ENCODE measurements around the gene COTL1. TPM values are rescaled to one million over a fixed set of nuclear protein-coding genes. Genes with fewer than 3 reads are reported as not detected.
A peak's percentile ranks its signal among the peaks of the same experiment; 100 is the strongest.

The COTL1 gene
- total RNA-seq, 2 experiments from 2014 or later: 837 to 887 TPM

DNA sequence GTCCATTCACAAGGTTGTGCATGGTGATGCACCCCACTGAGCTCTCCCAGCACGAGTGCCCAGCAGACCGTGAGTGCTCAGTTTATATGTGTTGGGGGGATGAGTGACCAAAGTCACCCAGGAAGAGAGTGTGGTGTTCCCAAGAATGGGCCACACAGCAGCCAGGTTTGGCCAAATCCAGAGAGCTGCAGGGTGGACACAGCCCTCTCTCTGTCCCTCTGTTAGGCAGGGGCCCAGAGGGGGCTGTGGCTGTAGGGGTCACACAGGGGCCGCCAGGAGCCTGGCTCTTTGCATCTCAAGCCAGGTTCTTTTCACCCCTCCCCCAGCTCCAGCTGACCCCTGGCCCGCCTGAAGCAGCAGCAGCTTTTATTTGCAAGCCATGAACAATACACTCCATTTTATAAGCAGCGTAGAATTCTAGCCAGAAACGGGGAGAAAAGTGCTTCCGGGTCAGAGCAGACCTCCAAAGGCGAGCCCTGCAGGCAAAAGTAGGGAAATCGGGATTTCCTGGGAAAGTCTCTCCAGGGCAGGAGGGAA, 13.3 kb downstream of the COTL1 start:
- no peaks in the 10 kb centered on the region for H3K9me3 Mint-ChIP-seq (ENCODE audit: insufficient read depth)
- peaks cover 90% of the 10 kb centered on the region for H3K36me3 Mint-ChIP-seq (ENCODE audit: low read depth)
- CTCF ChIA-PET: no interaction called here
- H3K27ac Mint-ChIP-seq: peak overlapping the region; percentile 92
- DNase-seq (no peak), ATAC-seq (no peak)
- peaks cover 95% of the 10 kb centered on the region for H3K4me1 Mint-ChIP-seq (ENCODE audit: low read depth)
- POLR2A ChIA-PET: no interaction called here
- no peaks in the 10 kb centered on the region for H3K27me3 Mint-ChIP-seq (ENCODE audit: low read depth)
- peak overlapping the region; percentile 64 for H3K4me3 Mint-ChIP-seq

DNA sequence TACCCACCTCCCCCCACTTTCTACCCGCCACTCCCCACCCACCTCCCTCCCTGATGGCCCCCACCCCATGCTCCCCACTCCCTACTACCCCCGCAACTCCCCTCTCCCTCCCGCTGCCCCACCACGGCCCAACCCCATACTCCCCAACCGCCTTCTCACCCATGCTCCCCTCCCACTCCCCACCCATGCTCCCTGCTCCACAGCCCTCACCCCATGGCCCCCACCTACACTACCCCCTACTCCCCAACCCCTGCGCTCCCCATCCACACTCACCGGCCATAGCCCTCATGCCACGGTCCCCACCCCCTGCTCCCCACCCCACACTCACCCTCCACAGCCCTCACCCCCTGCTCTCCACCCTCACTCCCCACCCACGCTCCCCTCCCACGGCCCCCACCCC, 13.9 kb downstream of the COTL1 start:
- CTCF ChIA-PET: no interaction called here
- H3K27ac Mint-ChIP-seq: peak overlapping the region; percentile 92
- no peaks in the 10 kb centered on the region for H3K27me3 Mint-ChIP-seq (ENCODE audit: low read depth)
- H3K36me3 Mint-ChIP-seq (ENCODE audit: low read depth): peaks cover 89% of the 10 kb centered on the region
- DNase-seq: no peak
- no peaks in the 10 kb centered on the region for H3K9me3 Mint-ChIP-seq (ENCODE audit: insufficient read depth)
- no peak for ATAC-seq
- peaks cover 95% of the 10 kb centered on the region for H3K4me1 Mint-ChIP-seq (ENCODE audit: low read depth)
- no peak overlapping the region for H3K4me3 Mint-ChIP-seq
- POLR2A ChIA-PET: no interaction called here

DNA sequence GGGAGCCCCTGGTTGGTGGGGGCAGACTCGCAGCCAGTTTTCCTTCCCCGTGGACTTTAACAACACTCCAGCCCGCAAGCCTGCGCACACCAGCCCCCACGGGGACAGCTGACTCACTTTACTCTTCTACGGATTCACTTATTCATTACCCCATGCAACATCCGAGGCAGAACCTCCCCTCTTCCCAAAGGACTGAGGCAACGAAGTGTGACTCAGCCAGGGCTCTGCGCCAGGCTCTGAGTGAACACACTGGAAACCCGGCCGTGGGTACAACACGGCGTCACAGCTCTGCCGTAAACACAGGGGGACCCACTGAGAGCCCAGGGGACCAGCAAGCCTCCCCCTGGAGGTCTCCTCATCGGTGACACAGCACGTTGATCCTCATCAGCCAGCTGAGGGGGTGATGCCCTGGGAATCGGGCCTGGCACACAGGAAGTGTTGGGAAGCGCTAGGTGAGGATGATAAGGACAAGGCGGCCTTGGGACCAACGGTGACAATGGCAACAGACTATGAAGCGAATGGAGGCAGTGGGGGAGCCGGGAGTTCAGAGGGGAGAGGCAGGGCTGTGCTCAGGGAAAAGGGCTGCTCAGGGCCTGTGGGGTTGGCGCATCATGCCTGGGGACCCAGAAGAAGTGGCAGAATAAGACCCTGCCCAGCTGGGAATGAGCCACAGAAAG, 14.6 kb downstream of the COTL1 start:
- H3K36me3 Mint-ChIP-seq (ENCODE audit: low read depth): peaks cover 84% of the 10 kb centered on the region
- peak overlapping the region; percentile 70 for H3K4me3 Mint-ChIP-seq
- no peak for ATAC-seq
- peak overlapping the region; percentile 85 for H3K27ac Mint-ChIP-seq
- ChIA-PET POLR2A (interaction anchor here (0.7 to 1.4 kb wide), 2 partner anchors 84 to 309 kb away, joined by 3 read pairs; no protein-coding TSS in a partner anchor), CTCF (interaction anchor here (1.7 kb wide), 1 partner anchor 19 kb away, joined by 8 read pairs; no protein-coding TSS in a partner anchor)
- H3K9me3 Mint-ChIP-seq (ENCODE audit: insufficient read depth): no peaks in the 10 kb centered on the region
- H3K27me3 Mint-ChIP-seq (ENCODE audit: low read depth): no peaks in the 10 kb centered on the region
- peaks cover 91% of the 10 kb centered on the region for H3K4me1 Mint-ChIP-seq (ENCODE audit: low read depth)
- no peak for DNase-seq

DNA sequence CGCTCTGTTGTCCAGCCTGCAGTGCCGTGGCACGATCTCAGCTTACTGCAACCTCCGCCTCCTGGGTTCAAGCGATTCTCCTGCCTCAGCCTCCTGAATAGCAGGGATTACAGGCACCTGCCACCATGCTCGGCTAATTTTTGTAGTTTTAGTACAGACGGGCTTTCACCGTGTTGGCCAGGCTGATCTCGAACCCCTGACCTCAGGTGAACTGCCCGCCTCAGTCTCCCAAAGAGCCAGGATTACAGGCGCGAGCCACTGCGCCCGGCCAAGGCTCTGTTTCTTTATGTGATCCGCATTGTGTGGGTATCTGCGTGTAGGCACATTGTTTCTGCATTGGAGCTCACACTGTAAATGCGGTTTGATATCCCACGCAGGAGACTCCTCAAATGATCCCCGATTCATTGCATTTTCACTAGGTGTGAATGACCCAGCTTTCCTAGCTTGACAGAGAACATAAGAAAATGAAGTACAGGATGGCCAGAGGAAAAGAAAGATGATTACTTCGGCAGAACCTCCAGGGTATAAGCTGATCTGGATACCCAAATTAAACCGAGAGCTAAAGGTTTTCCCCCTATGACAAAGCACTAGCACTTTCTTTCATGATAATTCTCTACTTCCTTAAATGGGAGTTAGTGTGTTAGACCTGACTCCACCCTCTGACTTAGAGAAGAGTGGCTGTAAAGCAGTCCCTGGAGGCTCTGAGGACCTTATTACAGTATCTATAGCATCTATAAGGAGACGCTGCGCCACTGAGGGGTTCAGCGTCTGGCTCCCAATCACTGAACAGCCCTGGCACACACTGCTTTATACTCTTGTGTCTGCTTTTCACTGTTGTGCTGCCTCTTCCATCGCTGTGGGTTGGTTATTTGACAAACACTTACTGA, 17.3 kb downstream of the COTL1 start:
- ChIA-PET POLR2A (interaction anchor here (0.9 to 4.8 kb wide), 7 partner anchors 15 to 95 kb away, joined by 3 to 25 read pairs (median 5); no protein-coding TSS in a partner anchor), CTCF (interaction anchor here (0.6 to 4.8 kb wide), 19 partner anchors 7 to 486 kb away, joined by 3 to 27 read pairs (median 5); partner anchors contain the start of gene COTL1)
- ATAC-seq (peak; percentile 48), DNase-seq (peak; percentile 55)
- Mint-ChIP-seq H3K27ac (peak overlapping the region; percentile 96), H3K36me3 (ENCODE audit: low read depth) (peaks cover 83% of the 10 kb centered on the region), H3K4me1 (ENCODE audit: low read depth) (peaks cover 91% of the 10 kb centered on the region), H3K9me3 (ENCODE audit: insufficient read depth) (no peaks in the 10 kb centered on the region), H3K4me3 (peak overlapping the region; percentile 73), H3K27me3 (ENCODE audit: low read depth) (no peaks in the 10 kb centered on the region)

DNA sequence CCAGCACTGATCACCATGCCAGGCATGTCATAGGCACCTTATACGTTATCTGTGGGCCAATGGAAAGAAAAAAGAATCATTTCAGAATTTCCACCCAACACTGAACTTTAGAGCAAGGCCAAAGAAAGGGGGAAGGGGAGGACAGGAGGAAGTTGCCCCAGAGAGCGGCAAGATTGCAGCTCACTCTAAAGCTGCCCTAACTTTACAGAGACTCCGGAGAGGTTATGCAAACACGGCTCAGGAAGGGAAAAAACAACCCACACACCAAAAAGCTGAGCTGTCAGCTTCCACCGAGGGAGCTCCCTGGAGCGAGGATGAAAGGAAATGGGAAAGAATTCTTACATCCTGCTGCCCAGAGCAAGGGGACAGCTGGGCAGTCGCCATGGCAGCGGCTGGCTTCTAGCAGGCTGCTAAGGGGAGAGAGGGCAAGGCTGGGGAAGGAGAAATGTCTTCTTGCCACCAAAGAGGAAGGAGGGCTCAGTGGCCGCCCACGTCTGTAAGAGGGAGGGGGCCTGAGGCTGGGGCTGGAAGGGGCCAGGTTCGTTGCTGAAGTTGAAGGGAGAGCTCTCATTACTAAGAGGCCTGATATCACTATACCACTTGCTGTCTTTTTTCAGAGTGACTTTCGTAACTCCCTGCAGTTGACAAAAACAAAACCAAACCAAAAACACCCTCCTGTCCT, 18.2 kb downstream of the COTL1 start:
- Mint-ChIP-seq H3K36me3 (ENCODE audit: low read depth) (peaks cover 83% of the 10 kb centered on the region), H3K9me3 (ENCODE audit: insufficient read depth) (no peaks in the 10 kb centered on the region)

DNA sequence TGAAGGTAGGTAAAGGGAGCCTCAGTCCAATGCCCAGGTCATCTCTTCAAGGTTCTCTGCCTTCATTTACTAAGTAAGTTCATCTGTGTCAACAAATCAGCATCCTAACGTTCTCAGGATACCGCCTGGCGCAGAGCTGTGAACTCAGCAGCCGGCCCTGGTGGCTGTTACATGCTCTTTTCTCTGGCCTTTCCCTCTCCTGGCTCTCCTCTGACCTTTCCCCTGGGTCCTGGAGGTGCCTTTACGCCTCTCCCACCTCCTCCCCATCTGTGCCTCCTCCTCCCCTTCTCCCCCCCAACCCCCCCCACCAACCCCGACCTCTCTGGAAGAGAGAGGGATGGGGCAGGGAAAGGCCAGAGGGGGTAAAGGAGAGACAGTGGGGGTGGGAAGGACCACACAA, 19.5 kb downstream of the COTL1 start:
- peak overlapping the region; percentile 73 for H3K4me3 Mint-ChIP-seq
- no peaks in the 10 kb centered on the region for H3K27me3 Mint-ChIP-seq (ENCODE audit: low read depth)
- CTCF ChIA-PET: interaction anchor here (0.9 to 4.8 kb wide), 8 partner anchors 9 to 79 kb away, joined by 3 to 27 read pairs (median 4); no protein-coding TSS in a partner anchor
- POLR2A ChIA-PET: interaction anchor here (0.6 to 4.8 kb wide), 7 partner anchors 9 to 84 kb away, joined by 3 to 30 read pairs (median 5); no protein-coding TSS in a partner anchor
- H3K4me1 Mint-ChIP-seq (ENCODE audit: low read depth): peaks cover 95% of the 10 kb centered on the region
- ATAC-seq (no peak), DNase-seq (no peak)
- H3K36me3 Mint-ChIP-seq (ENCODE audit: low read depth): peaks cover 88% of the 10 kb centered on the region
- H3K9me3 Mint-ChIP-seq (ENCODE audit: insufficient read depth): no peaks in the 10 kb centered on the region
- peak overlapping the region; percentile 96 for H3K27ac Mint-ChIP-seq

More for the DNA sequence above, 18.2 kb downstream of the COTL1 start:
- peaks cover 90% of the 10 kb centered on the region for H3K4me1 Mint-ChIP-seq (ENCODE audit: low read depth)
- peak overlapping the region; percentile 73 for H3K4me3 Mint-ChIP-seq
- ATAC-seq (peak; percentile 21), DNase-seq (peak; percentile 63)
- H3K27ac Mint-ChIP-seq: peak overlapping the region; percentile 96
- ChIA-PET POLR2A (interaction anchor here (1.1 to 4.8 kb wide), 9 partner anchors 8 to 94 kb away, joined by 3 to 30 read pairs (median 5); no protein-coding TSS in a partner anchor), CTCF (interaction anchor here (0.8 to 4.8 kb wide), 14 partner anchors 8 to 487 kb away, joined by 3 to 27 read pairs (median 6); no protein-coding TSS in a partner anchor)
- no peaks in the 10 kb centered on the region for H3K27me3 Mint-ChIP-seq (ENCODE audit: low read depth)

DNA sequence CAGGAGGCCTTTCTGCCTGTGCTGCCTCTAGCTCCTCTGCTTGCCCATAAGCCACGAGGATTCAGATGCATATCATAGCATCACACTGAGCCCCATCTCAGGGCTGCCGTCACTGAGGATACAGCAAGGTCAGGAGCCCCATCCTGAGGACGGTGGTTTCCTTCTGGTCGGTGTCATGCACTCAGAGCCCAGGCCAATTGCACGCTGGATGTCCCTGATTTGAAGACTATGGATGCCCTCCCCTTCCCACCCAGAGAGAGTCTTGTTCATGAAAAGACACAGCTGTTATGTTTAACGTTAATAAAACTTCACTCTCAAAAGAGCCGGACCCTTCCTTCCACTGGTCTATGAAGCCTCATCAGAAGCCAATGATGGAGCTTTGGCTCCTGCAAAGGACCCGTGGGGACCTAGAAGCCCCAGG, 19.9 kb downstream of the COTL1 start:
- no peaks in the 10 kb centered on the region for H3K9me3 Mint-ChIP-seq (ENCODE audit: insufficient read depth)
- CTCF ChIA-PET: interaction anchor here (0.9 to 4.8 kb wide), 12 partner anchors 10 to 140 kb away, joined by 3 to 27 read pairs (median 4); no protein-coding TSS in a partner anchor
- no peaks in the 10 kb centered on the region for H3K27me3 Mint-ChIP-seq (ENCODE audit: low read depth)
- H3K4me1 Mint-ChIP-seq (ENCODE audit: low read depth): peaks cover 95% of the 10 kb centered on the region
- ATAC-seq (peak; percentile 39), DNase-seq (peak; percentile 73)
- peak overlapping the region; percentile 96 for H3K27ac Mint-ChIP-seq
- peaks cover 88% of the 10 kb centered on the region for H3K36me3 Mint-ChIP-seq (ENCODE audit: low read depth)
- H3K4me3 Mint-ChIP-seq: peak overlapping the region; percentile 73
- POLR2A ChIA-PET: interaction anchor here (1.0 to 4.8 kb wide), 8 partner anchors 9 to 84 kb away, joined by 3 to 30 read pairs (median 5); no protein-coding TSS in a partner anchor

DNA sequence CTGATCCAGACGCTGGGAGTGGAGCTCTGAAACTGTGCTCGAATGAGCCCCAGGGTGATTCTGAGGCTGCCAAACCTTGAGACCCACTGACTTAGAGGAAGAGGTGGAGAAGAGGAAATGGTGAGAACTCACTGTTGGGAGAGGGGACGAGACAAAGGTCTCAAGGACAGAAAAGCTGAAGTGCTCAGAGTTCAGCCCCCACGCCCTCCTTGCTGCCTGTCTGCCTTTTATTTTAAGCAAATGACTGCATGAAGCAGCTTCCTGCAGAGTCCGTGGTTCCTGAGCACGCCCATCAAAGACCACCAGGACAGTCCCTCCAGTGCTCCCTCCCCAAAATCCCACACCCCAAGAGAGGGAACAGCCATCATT, 20.4 kb downstream of the COTL1 start:
- H3K27ac Mint-ChIP-seq: peak overlapping the region; percentile 96
- DNase-seq: peak; percentile 54
- peaks cover 95% of the 10 kb centered on the region for H3K4me1 Mint-ChIP-seq (ENCODE audit: low read depth)
- CTCF ChIA-PET: interaction anchor here (0.7 to 4.8 kb wide), 13 partner anchors 10 to 140 kb away, joined by 3 to 27 read pairs (median 4); no protein-coding TSS in a partner anchor
- H3K9me3 Mint-ChIP-seq (ENCODE audit: insufficient read depth): no peaks in the 10 kb centered on the region
- ATAC-seq: peak; percentile 3
- peaks cover 88% of the 10 kb centered on the region for H3K36me3 Mint-ChIP-seq (ENCODE audit: low read depth)
- peak overlapping the region; percentile 73 for H3K4me3 Mint-ChIP-seq
- POLR2A ChIA-PET: interaction anchor here (1.0 to 4.8 kb wide), 8 partner anchors 9 to 84 kb away, joined by 3 to 30 read pairs (median 5); no protein-coding TSS in a partner anchor
- H3K27me3 Mint-ChIP-seq (ENCODE audit: low read depth): no peaks in the 10 kb centered on the region

DNA sequence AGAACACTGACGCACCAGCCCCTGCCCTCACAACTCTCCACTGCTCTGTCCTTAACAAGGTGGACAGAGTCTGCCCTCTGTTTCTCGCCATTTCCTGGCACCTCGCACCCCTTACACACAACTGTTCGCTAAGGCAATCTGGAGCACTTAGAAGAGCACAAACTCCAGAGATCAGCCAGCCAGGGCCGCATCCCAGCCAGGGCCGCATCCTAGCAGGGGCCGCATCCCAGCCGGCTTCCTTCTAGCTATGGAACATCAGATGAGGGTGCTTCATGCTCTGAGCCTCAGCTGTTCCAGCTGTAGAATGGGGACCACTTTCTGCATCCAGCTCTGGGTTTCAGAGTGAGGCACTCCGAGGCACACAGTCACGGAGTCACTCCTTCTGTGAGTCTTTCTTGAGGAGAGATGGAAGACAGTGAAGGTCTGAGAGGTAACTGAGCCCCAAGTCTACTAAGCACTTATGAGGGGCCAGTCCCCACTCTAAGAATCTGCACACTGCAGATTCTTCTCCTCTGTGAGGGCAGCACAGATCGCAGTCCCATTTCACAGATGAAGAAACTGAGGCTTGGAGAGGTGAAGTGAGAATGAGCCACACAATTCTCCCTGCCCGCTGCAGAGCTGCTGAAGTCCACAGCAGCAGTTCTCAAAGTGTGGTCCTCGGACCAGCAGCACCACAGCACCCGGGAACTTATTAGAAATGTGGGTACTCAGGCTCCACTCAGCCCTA, 20.9 kb downstream of the COTL1 start:
- Mint-ChIP-seq H3K27me3 (ENCODE audit: low read depth) (no peaks in the 10 kb centered on the region), H3K36me3 (ENCODE audit: low read depth) (peaks cover 89% of the 10 kb centered on the region), H3K4me3 (peak overlapping the region; percentile 73), H3K9me3 (ENCODE audit: insufficient read depth) (no peaks in the 10 kb centered on the region), H3K4me1 (ENCODE audit: low read depth) (peaks cover 95% of the 10 kb centered on the region), H3K27ac (peak overlapping the region; percentile 96)
- ChIA-PET CTCF (interaction anchor here (0.7 to 4.8 kb wide), 12 partner anchors 11 to 141 kb away, joined by 3 to 27 read pairs (median 4); no protein-coding TSS in a partner anchor), POLR2A (interaction anchor here (0.5 to 4.8 kb wide), 10 partner anchors 8 to 957 kb away, joined by 3 to 30 read pairs (median 4); no protein-coding TSS in a partner anchor)
- ATAC-seq (no peak), DNase-seq (no peak)

DNA sequence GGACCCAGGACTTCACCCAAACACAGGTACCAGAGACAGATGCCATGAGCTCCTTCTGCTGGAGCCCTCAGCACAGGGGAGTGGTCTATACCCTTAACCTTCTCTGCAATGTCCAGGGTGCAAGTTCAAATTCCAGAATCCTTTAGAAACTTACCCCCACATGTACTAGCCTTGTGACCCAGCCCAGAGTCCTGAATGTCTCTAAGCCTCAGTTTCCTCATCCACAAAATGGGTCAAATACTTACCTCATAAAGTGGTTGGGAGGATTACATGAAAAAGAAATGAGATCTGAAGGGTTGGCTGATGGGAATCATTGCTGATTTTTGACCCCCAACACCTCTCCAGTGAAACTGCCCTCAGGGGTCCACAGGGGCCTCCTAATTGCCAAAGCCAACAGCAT, 21.7 kb downstream of the COTL1 start:
- peaks cover 86% of the 10 kb centered on the region for H3K36me3 Mint-ChIP-seq (ENCODE audit: low read depth)

More for the DNA sequence above, 21.7 kb downstream of the COTL1 start:
- peaks cover 89% of the 10 kb centered on the region for H3K4me1 Mint-ChIP-seq (ENCODE audit: low read depth)
- peak overlapping the region; percentile 73 for H3K4me3 Mint-ChIP-seq
- H3K27me3 Mint-ChIP-seq (ENCODE audit: low read depth): no peaks in the 10 kb centered on the region
- H3K9me3 Mint-ChIP-seq (ENCODE audit: insufficient read depth): no peaks in the 10 kb centered on the region
- ChIA-PET CTCF (interaction anchor here (0.9 kb wide), 1 partner anchor 142 kb away, joined by 3 read pairs; no protein-coding TSS in a partner anchor), POLR2A (interaction anchor here (1.5 to 3.1 kb wide), 2 partner anchors 21 to 77 kb away, joined by 4 to 13 read pairs; no protein-coding TSS in a partner anchor)
- H3K27ac Mint-ChIP-seq: peak overlapping the region; percentile 96
- ATAC-seq (no peak), DNase-seq (no peak)
